Measurements from ENCODE around the gene SLC4A2.

DNA sequence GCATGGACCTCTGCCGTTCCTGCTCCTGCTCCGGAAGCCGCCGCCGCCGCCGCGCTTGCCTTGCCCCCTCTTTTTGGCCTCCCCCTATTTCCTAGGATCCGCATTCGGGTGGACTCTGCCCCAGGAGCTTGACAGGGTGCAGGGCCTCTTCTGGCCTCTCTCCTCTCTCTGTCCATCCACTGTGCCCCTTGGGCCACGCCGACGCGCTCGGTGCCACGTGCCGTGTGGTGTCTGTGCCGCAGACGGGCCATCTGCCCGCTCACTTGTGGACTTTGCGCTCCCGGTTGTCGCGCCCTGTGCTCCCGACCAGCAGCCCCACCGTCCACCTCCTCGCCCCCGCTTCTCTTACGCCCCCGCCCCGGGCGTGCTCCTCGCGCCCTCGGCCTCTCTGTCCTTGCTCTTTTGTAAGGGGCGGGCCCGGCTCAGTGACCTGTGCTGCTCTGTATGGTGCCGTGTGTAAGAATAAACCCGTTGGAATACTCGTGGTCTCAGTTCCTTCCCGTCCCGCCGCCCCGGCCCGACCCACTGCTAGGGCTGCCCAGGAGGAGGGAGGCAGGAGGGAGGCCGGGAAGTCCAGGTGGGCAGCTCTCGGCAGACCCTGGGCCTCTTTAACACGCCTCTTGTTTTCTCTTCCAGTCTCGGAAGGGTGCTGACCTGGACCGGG, 63.9 kb downstream of the SLC4A2 start:
- TF ChIP-seq ZNF776 (tag by site-specific recombination; IDR thresholded peaks at IDR 0.05; ENCODE audit: borderline replicate concordance) (no peak), GFI1B (tag by site-specific recombination; IDR thresholded peaks at IDR 0.05) (no peak), ZNF274 (IDR thresholded peaks at IDR 0.05; ENCODE audit: low read length) (no peak), ZNF274 (tag by site-specific recombination; IDR thresholded peaks at IDR 0.05; ENCODE audit: borderline replicate concordance) (no peak), WT1 (tag by site-specific recombination; IDR thresholded peaks at IDR 0.05) (no peak), ZNF658 (tag by site-specific recombination; IDR thresholded peaks at IDR 0.05) (no peak), YY1 (tag by site-specific recombination; IDR thresholded peaks at IDR 0.05) (no peak)
- TF ChIP-seq, protein P1, sequence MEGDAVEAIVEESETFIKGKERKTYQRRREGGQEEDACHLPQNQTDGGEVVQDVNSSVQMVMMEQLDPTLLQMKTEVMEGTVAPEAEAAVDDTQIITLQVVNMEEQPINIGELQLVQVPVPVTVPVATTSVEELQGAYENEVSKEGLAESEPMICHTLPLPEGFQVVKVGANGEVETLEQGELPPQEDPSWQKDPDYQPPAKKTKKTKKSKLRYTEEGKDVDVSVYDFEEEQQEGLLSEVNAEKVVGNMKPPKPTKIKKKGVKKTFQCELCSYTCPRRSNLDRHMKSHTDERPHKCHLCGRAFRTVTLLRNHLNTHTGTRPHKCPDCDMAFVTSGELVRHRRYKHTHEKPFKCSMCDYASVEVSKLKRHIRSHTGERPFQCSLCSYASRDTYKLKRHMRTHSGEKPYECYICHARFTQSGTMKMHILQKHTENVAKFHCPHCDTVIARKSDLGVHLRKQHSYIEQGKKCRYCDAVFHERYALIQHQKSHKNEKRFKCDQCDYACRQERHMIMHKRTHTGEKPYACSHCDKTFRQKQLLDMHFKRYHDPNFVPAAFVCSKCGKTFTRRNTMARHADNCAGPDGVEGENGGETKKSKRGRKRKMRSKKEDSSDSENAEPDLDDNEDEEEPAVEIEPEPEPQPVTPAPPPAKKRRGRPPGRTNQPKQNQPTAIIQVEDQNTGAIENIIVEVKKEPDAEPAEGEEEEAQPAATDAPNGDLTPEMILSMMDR (tag by site-specific recombination; IDR thresholded peaks at IDR 0.05) = no peak
- TF ChIP-seq, protein P2, sequence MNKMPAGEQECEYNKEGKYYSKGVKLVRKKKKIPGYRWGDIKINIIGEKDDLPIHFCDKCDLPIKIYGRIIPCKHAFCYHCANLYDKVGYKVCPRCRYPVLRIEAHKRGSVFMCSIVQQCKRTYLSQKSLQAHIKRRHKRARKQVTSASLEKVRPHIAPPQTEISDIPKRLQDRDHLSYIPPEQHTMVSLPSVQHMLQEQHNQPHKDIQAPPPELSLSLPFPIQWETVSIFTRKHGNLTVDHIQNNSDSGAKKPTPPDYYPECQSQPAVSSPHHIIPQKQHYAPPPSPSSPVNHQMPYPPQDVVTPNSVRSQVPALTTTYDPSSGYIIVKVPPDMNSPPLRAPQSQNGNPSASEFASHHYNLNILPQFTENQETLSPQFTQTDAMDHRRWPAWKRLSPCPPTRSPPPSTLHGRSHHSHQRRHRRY (tag by site-specific recombination; IDR thresholded peaks at IDR 0.05) = no peak
